Measurements from ENCODE around the gene SLC44A4.

The SLC44A4 gene

GRCh38 chr6:31900917-31901414 lies 22.2 kb upstream of the SLC44A4 start:
- H3K4me3 ChIP-seq (ENCODE audit: low read depth, low read length): peak overlapping the region; percentile 55
- no peak for DNase-seq (ENCODE audit: low read depth, low spot score)
- in situ Hi-C loops (cut with HindIII; ENCODE audit: low sequenced_read_pairs): no loop called here
- TF ChIP-seq CTCF (IDR thresholded peaks at IDR 0.05; ENCODE audit: low read depth, low read length): no peak

- no peak for TF ChIP-seq CTCF (IDR thresholded peaks at IDR 0.05; ENCODE audit: low read depth, low read length)
- H3K4me3 ChIP-seq (ENCODE audit: low read depth, low read length): no peak overlapping the region
- in situ Hi-C loops (cut with HindIII; ENCODE audit: low sequenced_read_pairs): no loop called here
- no peak for DNase-seq (ENCODE audit: low read depth, low spot score)
Measured at GRCh38 chr6:31899882-31900722, 21.3 kb upstream of the SLC44A4 start.

GRCh38 chr6:31899215-31899614 lies 20.4 kb upstream of the SLC44A4 start:
- in situ Hi-C loops (cut with HindIII; ENCODE audit: low sequenced_read_pairs): no loop called here
- no peak for TF ChIP-seq CTCF (IDR thresholded peaks at IDR 0.05; ENCODE audit: low read depth, low read length)
- DNase-seq (ENCODE audit: low read depth, low spot score): no peak
- no peak overlapping the region for H3K4me3 ChIP-seq (ENCODE audit: low read depth, low read length)

GRCh38 chr6:31898383-31899011 lies 19.7 kb upstream of the SLC44A4 start:
- TF ChIP-seq CTCF (IDR thresholded peaks at IDR 0.05; ENCODE audit: low read depth, low read length): no peak
- in situ Hi-C loops (cut with HindIII; ENCODE audit: low sequenced_read_pairs): no loop called here
- DNase-seq (ENCODE audit: low read depth, low spot score): peak; percentile 46
- H3K4me3 ChIP-seq (ENCODE audit: low read depth, low read length): peak overlapping the region; percentile 92

GRCh38 chr6:31897612-31898382 lies 19.0 kb upstream of the SLC44A4 start, which contains the start of gene EHMT2:
Gene EHMT2, minus strand, starts transcription at chr6:31897698. Its CDS starts 21 bp downstream, at chr6:31897677.
- DNase-seq (ENCODE audit: low read depth, low spot score): peak; percentile 81
- no peak for TF ChIP-seq CTCF (IDR thresholded peaks at IDR 0.05; ENCODE audit: low read depth, low read length)
- peak within 1 kb of the TSS; percentile 92 for H3K4me3 ChIP-seq (ENCODE audit: low read depth, low read length)
- in situ Hi-C loops (cut with HindIII; ENCODE audit: low sequenced_read_pairs): no loop called here
